Mesothelial cell of epicardium (in vitro differentiated cells): Measurements from ENCODE around the gene SCIMP. TPM values are rescaled to one million over a fixed set of nuclear protein-coding genes. Genes with fewer than 3 reads are reported as not detected.
"Not testable (repeated sequence)": the region's sequence is repeated elsewhere in the genome, so short reads cannot be mapped to it uniquely, and the experiment has no call there.

Experiments
- DNase-seq, 2 experiments: peaks; one replicate each; pipeline ENCODE4 v3.0.0; 2021; ENCODE audit warnings: low spot score in 2 of 2; ENCODE audit not compliant: unreplicated experiment in 2 of 2
- H3K27ac Mint-ChIP-seq: 2 replicates; pipeline ENCODE4 v1.8.0; 2021; ENCODE audit warnings: mixed read lengths
- H3K27me3 Mint-ChIP-seq: 2 replicates; pipeline ENCODE4 v1.8.0; 2021; ENCODE audit warnings: low read depth, mixed read lengths
- H3K36me3 Mint-ChIP-seq: 2 replicates; pipeline ENCODE4 v1.8.0; 2021; ENCODE audit warnings: mixed read lengths
- H3K4me1 Mint-ChIP-seq: 2 replicates; pipeline ENCODE4 v1.8.0; 2021; ENCODE audit warnings: mixed read lengths
- H3K4me3 Mint-ChIP-seq: 2 replicates; pipeline ENCODE4 v1.8.0; 2021; ENCODE audit warnings: mild to moderate bottlenecking, moderate library complexity, mixed read lengths
- H3K9me3 Mint-ChIP-seq: 2 replicates; pipeline ENCODE4 v1.8.0; 2021; ENCODE audit warnings: mixed read lengths
- CTCF ChIP-seq: fragments of 200-600 bp; sonication (generic); IDR thresholded peaks from one replicate; pipeline ENCODE4 v1.5.0; 2021; ENCODE audit warnings: antibody characterized with exemption; ENCODE audit not compliant: unreplicated experiment
- total RNA-seq: library from RNA; stranded (reverse); gene quantifications from 3 replicates; pipeline ENCODE4 v1.2.1, GENCODE V29; 2021

The SCIMP gene
- total RNA-seq, 1 donor from 2014 or later, result not detected

- H3K4me1 Mint-ChIP-seq, result no peaks in the 10 kb centered on the region
These were observed 7.4 kb upstream of the SCIMP start for GRCh38 chr17:5241861-5242671.

GRCh38 chr17:5239769-5240168, 5.1 kb upstream of the SCIMP start:
- not testable (repeated sequence) for H3K27ac Mint-ChIP-seq, H3K9me3 Mint-ChIP-seq, H3K36me3 Mint-ChIP-seq, H3K4me3 Mint-ChIP-seq, H3K27me3 Mint-ChIP-seq, DNase-seq, H3K4me1 Mint-ChIP-seq

More at GRCh38 chr17:5241861-5242671, 7.4 kb upstream of the SCIMP start:
- Mint-ChIP-seq H3K9me3 (no peaks in the 10 kb centered on the region), H3K36me3 (no peaks in the 10 kb centered on the region), H3K27ac (no peak overlapping the region), H3K27me3 (peaks cover 3% of the 10 kb centered on the region), H3K4me3 (no peak overlapping the region)
- TF ChIP-seq CTCF, result no peak
- no peak for DNase-seq

- no peak for DNase-seq
- peaks cover 8% of the 10 kb centered on the region for H3K36me3 Mint-ChIP-seq
- no peaks in the 10 kb centered on the region for H3K9me3 Mint-ChIP-seq
- H3K27ac Mint-ChIP-seq, result no peak overlapping the region
- H3K27me3 Mint-ChIP-seq, result peaks cover 3% of the 10 kb centered on the region
- no peaks in the 10 kb centered on the region for H3K4me1 Mint-ChIP-seq
- TF ChIP-seq CTCF, result no peak
- no peak overlapping the region for H3K4me3 Mint-ChIP-seq
These were observed 3.7 kb upstream of the SCIMP start for GRCh38 chr17:5238333-5238732.

GRCh38 chr17:5237541-5238016, 2.9 kb upstream of the SCIMP start:
- Mint-ChIP-seq H3K9me3 (no peaks in the 10 kb centered on the region), H3K27me3 (peaks cover 3% of the 10 kb centered on the region), H3K36me3 (peaks cover 8% of the 10 kb centered on the region), H3K4me1 (no peaks in the 10 kb centered on the region), H3K27ac (no peak overlapping the region), H3K4me3 (no peak overlapping the region)
- no peak for DNase-seq
- TF ChIP-seq CTCF, result no peak

GRCh38 chr17:5236938-5237540, 2.4 kb upstream of the SCIMP start:
- no peak overlapping the region for H3K27ac Mint-ChIP-seq
- TF ChIP-seq CTCF, result no peak
- H3K36me3 Mint-ChIP-seq, result peaks cover 8% of the 10 kb centered on the region
- no peak for DNase-seq
- no peaks in the 10 kb centered on the region for H3K9me3 Mint-ChIP-seq
- no peaks in the 10 kb centered on the region for H3K4me1 Mint-ChIP-seq
- H3K27me3 Mint-ChIP-seq, result peaks cover 3% of the 10 kb centered on the region
- no peak overlapping the region for H3K4me3 Mint-ChIP-seq

GRCh38 chr17:5233492-5233891, 1.2 kb downstream of the SCIMP start:
- H3K4me1 Mint-ChIP-seq, H3K27me3 Mint-ChIP-seq, DNase-seq, H3K9me3 Mint-ChIP-seq, H3K27ac Mint-ChIP-seq, H3K4me3 Mint-ChIP-seq: not testable (repeated sequence)
- peaks cover 11% of the 10 kb centered on the region for H3K36me3 Mint-ChIP-seq
